Central memory CD8-positive, alpha-beta T cell (primary cell): ENCODE data around the gene SNRNP35.
"Not testable (repeated sequence)": the region's sequence is repeated elsewhere in the genome, so short reads cannot be mapped to it uniquely, and the experiment has no call there.

Experiments
- ATAC-seq: fragments of 150-1000 bp; cut with Tn5 transposase; replicated peaks from 2 replicates; pipeline ENCODE4 v1.10.0; 2022; ENCODE audit warnings: mild to moderate bottlenecking, moderate FRiP score, moderate number of reproducible peaks; ENCODE audit not compliant: poor library complexity, severe bottlenecking; ENCODE audit errors: extremely low read depth
- DNase-seq, 2 donors: peaks; one replicate each; pipeline ENCODE4 v3.0.0; 2021; ENCODE audit warnings: low spot score in 2 of 2
- H3K27ac Mint-ChIP-seq: one replicate; pipeline ENCODE4 v1.8.0; 2022; ENCODE audit warnings: low read depth, mild to moderate bottlenecking, moderate library complexity, mixed read lengths
- H3K27me3 Mint-ChIP-seq: one replicate; pipeline ENCODE4 v1.8.0; 2022; ENCODE audit warnings: mixed read lengths
- H3K36me3 Mint-ChIP-seq: one replicate; pipeline ENCODE4 v1.8.0; 2022; ENCODE audit warnings: mild to moderate bottlenecking, moderate library complexity, mixed read lengths; ENCODE audit not compliant: insufficient read depth
- H3K4me1 Mint-ChIP-seq: one replicate; pipeline ENCODE4 v1.8.0; 2022; ENCODE audit warnings: mixed read lengths
- H3K4me3 Mint-ChIP-seq: one replicate; pipeline ENCODE4 v1.8.0; 2022; ENCODE audit warnings: mild to moderate bottlenecking, moderate library complexity, mixed read lengths
- H3K9me3 Mint-ChIP-seq: one replicate; pipeline ENCODE4 v1.8.0; 2022; ENCODE audit warnings: mixed read lengths

SNRNP35 gene

GRCh38 chr12:123482876-123483275, 24.9 kb downstream of the SNRNP35 start:
- peaks cover 8% of the 10 kb centered on the region for H3K36me3 Mint-ChIP-seq
- peaks cover 17% of the 10 kb centered on the region for H3K4me1 Mint-ChIP-seq
- no peak for DNase-seq
- no peak for ATAC-seq
- H3K9me3 Mint-ChIP-seq = no peaks in the 10 kb centered on the region
- no peak overlapping the region for H3K4me3 Mint-ChIP-seq
- no peak overlapping the region for H3K27ac Mint-ChIP-seq
- no peaks in the 10 kb centered on the region for H3K27me3 Mint-ChIP-seq

GRCh38 chr12:123483602-123484248, 25.8 kb downstream of the SNRNP35 start:
- peaks cover 17% of the 10 kb centered on the region for H3K4me1 Mint-ChIP-seq
- H3K4me3 Mint-ChIP-seq = no peak overlapping the region
- peaks cover 6% of the 10 kb centered on the region for H3K36me3 Mint-ChIP-seq
- no peak for ATAC-seq
- no peak for DNase-seq
- no peaks in the 10 kb centered on the region for H3K27me3 Mint-ChIP-seq
- H3K27ac Mint-ChIP-seq = no peak overlapping the region
- no peaks in the 10 kb centered on the region for H3K9me3 Mint-ChIP-seq

DNA sequence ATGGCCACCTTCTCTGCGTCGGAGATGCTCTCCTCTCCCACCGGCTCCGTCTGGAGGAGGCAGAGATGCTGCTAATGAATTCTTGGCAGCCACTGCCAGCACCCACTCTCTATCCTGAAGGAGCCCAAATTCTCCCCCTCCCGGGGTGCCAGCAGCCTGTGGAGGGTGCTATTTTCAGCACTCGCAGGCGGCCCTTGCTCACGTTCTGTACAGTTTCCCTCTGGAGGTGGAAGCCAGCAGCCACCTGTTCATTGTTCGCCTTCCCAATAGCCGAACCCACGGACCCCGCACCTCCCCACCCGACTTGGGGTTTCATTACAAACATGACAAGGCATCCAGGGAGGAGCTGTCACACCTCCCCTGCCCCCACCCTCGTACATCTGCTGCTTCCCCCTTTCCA, 27.8 kb downstream of the SNRNP35 start:
- ATAC-seq (no peak), DNase-seq (no peak)
- Mint-ChIP-seq H3K9me3 (no peaks in the 10 kb centered on the region), H3K27ac (no peak overlapping the region), H3K4me3 (no peak overlapping the region), H3K36me3 (peaks cover 6% of the 10 kb centered on the region), H3K27me3 (no peaks in the 10 kb centered on the region), H3K4me1 (peaks cover 17% of the 10 kb centered on the region)

DNA sequence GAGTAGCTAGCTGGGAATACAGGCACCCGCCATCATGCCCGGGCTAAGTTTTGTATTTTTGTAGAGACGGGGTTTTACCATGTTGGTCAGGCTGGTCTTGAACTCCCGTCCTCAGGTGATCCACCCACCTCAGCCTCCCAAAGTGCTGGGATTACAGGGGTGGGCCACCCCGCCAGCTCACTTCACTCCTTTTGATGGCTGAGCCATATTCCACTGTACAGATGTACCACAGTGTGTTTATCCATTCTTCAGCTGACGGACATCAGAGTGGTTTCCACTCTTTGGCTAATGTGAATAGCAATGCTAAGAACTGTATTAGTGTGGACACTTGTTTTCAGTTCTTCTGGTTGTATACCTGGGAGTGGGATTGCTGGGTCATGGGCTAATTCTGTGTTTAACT, 29.5 kb downstream of the SNRNP35 start:
- Mint-ChIP-seq H3K4me1 (peaks cover 17% of the 10 kb centered on the region), H3K27me3 (no peaks in the 10 kb centered on the region), H3K4me3 (no peak overlapping the region), H3K27ac (peak overlapping the region; percentile 29), H3K9me3 (no peaks in the 10 kb centered on the region), H3K36me3 (peaks cover 6% of the 10 kb centered on the region)
- ATAC-seq = no peak
- DNase-seq = no peak

DNA sequence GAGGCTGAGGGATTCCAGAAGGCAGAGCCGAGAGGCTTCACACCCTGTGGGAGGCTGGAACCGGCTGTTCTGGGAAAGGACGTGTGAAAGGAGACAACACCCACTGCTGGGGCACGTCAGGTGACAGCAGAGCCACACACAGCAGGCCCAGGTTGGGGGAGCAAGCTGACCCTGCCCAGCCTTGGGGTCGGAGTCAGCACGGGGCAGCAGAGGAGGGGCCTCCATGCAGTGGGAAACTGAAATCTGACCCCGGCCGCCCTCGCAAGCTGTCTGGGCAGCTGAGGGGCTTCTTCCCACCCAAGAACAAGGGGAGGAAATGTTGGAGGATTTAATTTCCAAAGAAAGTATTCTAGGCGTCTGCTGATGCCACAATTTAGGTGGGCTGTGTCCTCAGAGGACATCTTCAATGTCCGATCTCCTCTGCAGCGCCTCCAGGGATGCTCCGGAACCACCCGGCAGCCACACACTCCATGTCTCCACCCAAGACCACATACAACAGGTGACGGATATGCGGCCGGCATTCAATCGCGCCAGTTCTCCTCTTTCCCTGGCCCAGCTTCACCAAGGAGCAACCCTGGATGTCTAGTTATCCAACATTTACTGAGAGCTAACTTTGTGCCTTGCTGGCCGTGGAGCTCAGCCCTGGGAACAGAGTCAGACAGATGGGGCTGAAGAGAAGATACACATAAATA, 30.7 kb downstream of the SNRNP35 start:
- ATAC-seq (no peak), DNase-seq (no peak)
- Mint-ChIP-seq H3K4me1 (peaks cover 16% of the 10 kb centered on the region), H3K27me3 (no peaks in the 10 kb centered on the region), H3K9me3 (no peaks in the 10 kb centered on the region), H3K4me3 (no peak overlapping the region), H3K36me3 (peaks cover 3% of the 10 kb centered on the region), H3K27ac (no peak overlapping the region)

- H3K4me1 Mint-ChIP-seq = peaks cover 7% of the 10 kb centered on the region
- H3K27me3 Mint-ChIP-seq = no peaks in the 10 kb centered on the region
- ATAC-seq (no peak), DNase-seq (no peak)
- no peaks in the 10 kb centered on the region for H3K9me3 Mint-ChIP-seq
- peaks cover 1% of the 10 kb centered on the region for H3K36me3 Mint-ChIP-seq
- no peak overlapping the region for H3K27ac Mint-ChIP-seq
- H3K4me3 Mint-ChIP-seq = no peak overlapping the region
These were observed 31.6 kb downstream of the SNRNP35 start for GRCh38 chr12:123489580-123489979.

DNA sequence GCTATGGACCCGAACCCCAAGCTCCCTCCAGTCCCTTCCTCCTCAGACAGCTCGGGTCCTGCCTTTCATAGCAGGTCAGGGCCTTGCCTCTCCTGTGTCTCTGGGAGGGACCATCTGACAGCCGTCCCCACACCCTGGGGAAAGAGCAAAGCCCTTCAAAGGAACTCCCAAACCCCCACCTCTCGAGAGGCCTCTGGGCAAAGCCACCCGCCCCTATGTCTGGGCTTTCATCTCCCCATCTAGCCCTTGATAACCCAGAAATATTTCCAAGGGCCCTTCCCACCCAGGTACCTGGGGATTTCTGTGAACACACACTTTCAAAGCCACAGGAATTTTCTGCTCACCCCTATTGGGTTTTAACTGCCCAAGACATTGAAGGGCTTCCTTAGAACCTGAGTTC, 32.1 kb downstream of the SNRNP35 start:
- no peak overlapping the region for H3K4me3 Mint-ChIP-seq
- H3K27me3 Mint-ChIP-seq = no peaks in the 10 kb centered on the region
- H3K27ac Mint-ChIP-seq = no peak overlapping the region
- no peaks in the 10 kb centered on the region for H3K9me3 Mint-ChIP-seq
- H3K4me1 Mint-ChIP-seq = peaks cover 1% of the 10 kb centered on the region
- DNase-seq = no peak
- no peaks in the 10 kb centered on the region for H3K36me3 Mint-ChIP-seq
- no peak for ATAC-seq

- DNase-seq (no peak), ATAC-seq (no peak)
- Mint-ChIP-seq H3K4me3 (no peak overlapping the region), H3K27ac (no peak overlapping the region), H3K27me3 (no peaks in the 10 kb centered on the region), H3K9me3 (no peaks in the 10 kb centered on the region), H3K36me3 (no peaks in the 10 kb centered on the region), H3K4me1 (no peaks in the 10 kb centered on the region)
These were observed 33.1 kb downstream of the SNRNP35 start for GRCh38 chr12:123491056-123491455.

- H3K9me3 Mint-ChIP-seq = no peaks in the 10 kb centered on the region
- H3K27me3 Mint-ChIP-seq = no peaks in the 10 kb centered on the region
- DNase-seq (no peak), ATAC-seq (no peak)
- H3K27ac Mint-ChIP-seq = no peak overlapping the region
- no peaks in the 10 kb centered on the region for H3K36me3 Mint-ChIP-seq
- H3K4me3 Mint-ChIP-seq = no peak overlapping the region
- H3K4me1 Mint-ChIP-seq = no peaks in the 10 kb centered on the region
These were observed 33.5 kb downstream of the SNRNP35 start for GRCh38 chr12:123491481-123491880.

DNA sequence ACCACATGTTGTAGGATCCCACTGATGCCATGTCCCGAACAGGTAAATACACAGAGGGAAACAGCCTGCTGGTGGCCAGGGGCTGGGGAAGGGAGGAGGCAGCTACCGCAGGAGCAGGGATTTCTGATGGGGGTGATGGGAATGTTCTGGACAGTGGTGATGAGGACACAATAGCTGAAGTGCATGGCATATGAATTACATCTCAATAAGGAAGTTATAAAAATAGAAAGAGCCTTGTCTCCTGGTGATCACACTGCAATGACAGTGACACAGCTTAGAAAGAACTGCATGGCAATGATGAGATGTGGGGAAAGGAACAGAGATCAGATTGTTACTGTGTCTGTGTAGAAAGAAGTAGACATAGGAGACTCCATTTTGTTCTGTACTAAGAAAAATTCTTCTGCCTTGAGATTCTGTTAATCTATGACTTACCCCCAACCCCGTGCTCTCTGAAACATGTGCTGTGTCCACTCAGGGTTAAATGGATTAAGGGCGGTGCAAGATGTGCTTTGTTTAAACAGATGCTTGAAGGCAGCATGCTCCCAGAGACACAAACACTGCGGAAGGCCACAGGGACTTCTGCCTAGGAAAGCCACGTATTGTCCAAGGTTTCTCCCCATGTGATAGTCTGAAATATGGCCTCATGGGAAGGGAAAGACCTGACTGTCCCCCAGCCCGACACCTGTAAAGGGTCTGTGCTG, 34.5 kb downstream of the SNRNP35 start:
- not testable (repeated sequence) for H3K4me1 Mint-ChIP-seq, DNase-seq, H3K4me3 Mint-ChIP-seq, H3K36me3 Mint-ChIP-seq, H3K27ac Mint-ChIP-seq, ATAC-seq, H3K9me3 Mint-ChIP-seq, H3K27me3 Mint-ChIP-seq

DNA sequence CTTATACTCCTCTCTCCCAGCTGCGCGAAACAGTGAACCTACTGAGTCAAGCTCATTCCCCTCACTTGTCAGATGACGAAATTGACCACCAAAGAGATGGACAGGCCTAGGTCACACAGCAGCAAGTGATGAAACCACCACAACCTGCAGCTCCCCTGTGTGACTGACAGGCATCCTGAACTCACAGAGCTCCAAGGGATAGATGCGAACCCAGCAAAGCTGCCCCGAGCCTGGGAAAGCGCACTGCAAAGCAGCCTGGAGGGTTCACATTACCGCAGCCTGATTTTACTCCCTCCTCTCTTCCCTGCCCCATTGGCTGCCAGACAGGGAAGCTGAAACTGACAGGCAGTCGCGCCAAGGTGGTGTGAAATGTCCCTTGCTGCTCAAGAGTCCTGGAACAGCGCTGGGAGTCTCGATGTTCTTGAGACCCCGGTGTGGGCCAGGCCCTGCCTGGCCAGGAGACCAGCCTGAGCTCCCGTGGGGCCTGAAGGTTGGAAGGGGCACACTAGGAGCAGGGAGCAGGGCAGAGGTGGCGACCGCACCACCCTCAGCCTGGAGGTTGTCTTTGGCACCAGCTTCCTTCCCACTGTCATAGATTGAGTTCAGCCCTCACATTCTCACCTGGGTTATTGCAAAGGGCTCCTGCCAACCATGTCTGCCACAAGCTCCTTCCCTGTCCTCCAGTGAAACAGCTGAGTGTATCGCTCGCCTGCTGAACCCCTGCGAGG, 36.3 kb downstream of the SNRNP35 start:
- no peak for DNase-seq
- Mint-ChIP-seq H3K4me3 (no peak overlapping the region), H3K4me1 (peaks cover 6% of the 10 kb centered on the region), H3K27ac (no peak overlapping the region), H3K27me3 (no peaks in the 10 kb centered on the region), H3K36me3 (peaks cover 2% of the 10 kb centered on the region), H3K9me3 (no peaks in the 10 kb centered on the region)
- ATAC-seq = no peak

DNA sequence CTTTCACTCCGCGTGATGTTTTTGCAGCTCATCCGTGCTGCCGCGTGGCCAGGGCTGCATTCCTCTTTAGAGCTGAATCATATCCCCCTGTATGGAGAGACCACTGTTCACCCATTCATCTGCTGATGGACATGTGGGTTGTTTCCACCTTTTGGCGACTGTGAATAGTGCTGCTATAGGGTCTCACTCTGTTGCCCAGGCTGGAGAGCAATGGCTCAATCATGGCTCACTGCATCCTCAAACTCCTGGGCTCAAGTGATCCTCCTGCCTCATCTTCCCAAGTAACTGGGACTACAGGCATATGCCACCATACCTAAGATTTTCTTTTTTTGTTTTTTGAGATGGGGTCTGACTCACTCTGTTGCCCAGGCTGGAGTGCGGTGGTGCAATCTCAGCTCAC, 39.1 kb downstream of the SNRNP35 start:
- Mint-ChIP-seq H3K27ac (no peak overlapping the region), H3K4me1 (peaks cover 6% of the 10 kb centered on the region), H3K9me3 (no peaks in the 10 kb centered on the region), H3K36me3 (peaks cover 2% of the 10 kb centered on the region), H3K4me3 (no peak overlapping the region), H3K27me3 (no peaks in the 10 kb centered on the region)
- no peak for ATAC-seq
- no peak for DNase-seq
